ENCODE results near the gene SLC22A5. TPM values are rescaled to one million over a fixed set of nuclear protein-coding genes. Genes with fewer than 3 reads are reported as not detected.

Gene SLC22A5
- total RNA-seq, 1 experiment from 2014 or later, result 3.6 TPM

- ATAC-seq (no peak), DNase-seq (ENCODE audit: low spot score) (no peak)
- Mint-ChIP-seq H3K27me3 (ENCODE audit: low read depth) (no peaks in the 10 kb centered on the region), H3K36me3 (no peaks in the 10 kb centered on the region), H3K4me3 (no peak overlapping the region), H3K9me3 (no peaks in the 10 kb centered on the region), H3K27ac (peak overlapping the region; percentile 90), H3K4me1 (peaks cover 19% of the 10 kb centered on the region)
- ChIA-PET POLR2A (interaction anchor here (2.8 kb wide), 1 partner anchor 29 kb away, joined by 10 read pairs; the partner anchor contains the start of gene SLC22A4), CTCF (interaction anchor here (0.8 to 2.2 kb wide), 6 partner anchors 10 to 133 kb away, joined by 3 to 9 read pairs (median 3); no protein-coding TSS in a partner anchor)
- TF ChIP-seq USF1 (CRISPR knock-in tag; IDR thresholded peaks at IDR 0.05), result no peak
- no peak for TF ChIP-seq MAX (CRISPR knock-in tag; IDR thresholded peaks at IDR 0.05)
- TF ChIP-seq AR (CRISPR knock-in tag; IDR thresholded peaks at IDR 0.05), result no peak
- TF ChIP-seq PREB (CRISPR knock-in tag; IDR thresholded peaks at IDR 0.05; ENCODE audit: borderline replicate concordance), result no peak
- TF ChIP-seq ZNF416 (CRISPR knock-in tag; IDR thresholded peaks at IDR 0.05), result no peak
- no peak for TF ChIP-seq ATF3 (CRISPR knock-in tag; conservative IDR thresholded peaks at IDR 0.05)
- TF ChIP-seq ZBTB21 (CRISPR knock-in tag; IDR thresholded peaks at IDR 0.05; ENCODE audit: borderline replicate concordance), result no peak
Measured at GRCh38 chr5:132323202-132323601, 46.3 kb upstream of the SLC22A5 start.

- Mint-ChIP-seq H3K4me3 (no peak overlapping the region), H3K27me3 (ENCODE audit: low read depth) (no peaks in the 10 kb centered on the region), H3K27ac (no peak overlapping the region), H3K36me3 (no peaks in the 10 kb centered on the region), H3K9me3 (no peaks in the 10 kb centered on the region), H3K4me1 (peaks cover 19% of the 10 kb centered on the region)
- no peak for DNase-seq (ENCODE audit: low spot score)
- ChIA-PET POLR2A (no interaction called here), CTCF (interaction anchor here (1.2 to 1.5 kb wide), 2 partner anchors 88 to 175 kb away, joined by 3 to 4 read pairs; no protein-coding TSS in a partner anchor)
- ATAC-seq, result no peak
- TF ChIP-seq, protein P1, sequence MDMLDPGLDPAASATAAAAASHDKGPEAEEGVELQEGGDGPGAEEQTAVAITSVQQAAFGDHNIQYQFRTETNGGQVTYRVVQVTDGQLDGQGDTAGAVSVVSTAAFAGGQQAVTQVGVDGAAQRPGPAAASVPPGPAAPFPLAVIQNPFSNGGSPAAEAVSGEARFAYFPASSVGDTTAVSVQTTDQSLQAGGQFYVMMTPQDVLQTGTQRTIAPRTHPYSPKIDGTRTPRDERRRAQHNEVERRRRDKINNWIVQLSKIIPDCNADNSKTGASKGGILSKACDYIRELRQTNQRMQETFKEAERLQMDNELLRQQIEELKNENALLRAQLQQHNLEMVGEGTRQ (CRISPR knock-in tag; IDR thresholded peaks at IDR 0.05), result no peak
- no peak for TF ChIP-seq RELA (CRISPR knock-in tag; IDR thresholded peaks at IDR 0.05; ENCODE audit: borderline replicate concordance)
Measured at GRCh38 chr5:132325691-132326090, 43.8 kb upstream of the SLC22A5 start.

- no peak for ATAC-seq
- POLR2A ChIA-PET, result no interaction called here
- no peak for TF ChIP-seq FOXK1 (CRISPR knock-in tag; IDR thresholded peaks at IDR 0.05)
- no peak for TF ChIP-seq ZNF232 (CRISPR knock-in tag; IDR thresholded peaks at IDR 0.05)
- TF ChIP-seq ESRRA (CRISPR knock-in tag; IDR thresholded peaks at IDR 0.05; ENCODE audit: borderline replicate concordance), result no peak
- no peak for TF ChIP-seq ATF1 (CRISPR knock-in tag; IDR thresholded peaks at IDR 0.05)
- Mint-ChIP-seq H3K4me1 (peaks cover 9% of the 10 kb centered on the region), H3K9me3 (no peaks in the 10 kb centered on the region), H3K36me3 (no peaks in the 10 kb centered on the region), H3K4me3 (no peak overlapping the region), H3K27me3 (ENCODE audit: low read depth) (no peaks in the 10 kb centered on the region), H3K27ac (no peak overlapping the region)
- DNase-seq (ENCODE audit: low spot score), result no peak
- CTCF ChIA-PET, result interaction anchor here (1.4 kb wide), 1 partner anchor 100 kb away, joined by 3 read pairs; the partner anchor contains the start of gene P4HA2
Measured at GRCh38 chr5:132327252-132327955, 42.1 kb upstream of the SLC22A5 start.

Data from WTC11 (cell line).